Stimulated activated naive CD4-positive, alpha-beta T cell treated with Interleukin-2 at 50 U/mL for 16 hours (primary cell): ENCODE measurements around the gene PEX3.
"Not testable (repeated sequence)": the region's sequence is repeated elsewhere in the genome, so short reads cannot be mapped to it uniquely, and the experiment has no call there.

Source experiments
- DNase-seq: peaks from one replicate; lab custom pipeline; 2025; lab: John Stamatoyannopoulos, UW

Gene PEX3

DNA sequence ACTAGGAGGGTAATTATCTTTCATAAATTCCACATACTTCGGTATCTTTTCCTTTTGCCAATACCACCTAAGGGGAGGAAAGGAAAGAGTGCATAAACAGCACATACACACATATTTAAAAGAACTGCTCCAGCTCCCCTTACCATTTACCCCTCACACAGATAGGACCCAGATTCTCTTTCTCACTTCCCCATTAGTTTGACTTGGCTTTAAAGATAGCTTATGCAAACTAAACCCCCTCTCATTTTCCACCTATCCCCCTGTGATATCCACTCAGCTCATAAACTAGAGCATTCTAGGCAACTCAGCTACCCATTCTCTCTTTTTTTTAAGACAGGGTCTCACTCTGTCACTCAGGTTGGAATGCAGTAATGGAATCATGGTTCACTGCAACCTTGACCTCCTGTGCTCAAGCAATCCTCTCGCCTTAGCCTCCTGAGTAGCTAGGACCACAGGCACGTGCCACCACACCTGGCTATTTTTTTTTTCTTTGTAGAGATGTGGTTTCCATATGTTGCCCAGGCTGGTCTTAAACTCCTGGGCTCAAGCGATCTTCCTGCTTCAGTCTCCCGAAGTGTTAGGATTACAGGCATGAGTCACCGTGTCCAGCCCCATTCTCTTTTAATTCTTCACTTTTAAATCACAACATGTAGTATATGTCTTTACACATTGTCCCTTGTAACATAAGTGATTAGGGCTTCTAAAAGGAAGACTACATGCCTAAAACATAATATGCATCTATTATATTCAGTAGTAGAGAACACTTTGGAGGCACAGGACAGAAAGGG, 56.9 kb downstream of the PEX3 start:
- DNase-seq, result no peak

DNA sequence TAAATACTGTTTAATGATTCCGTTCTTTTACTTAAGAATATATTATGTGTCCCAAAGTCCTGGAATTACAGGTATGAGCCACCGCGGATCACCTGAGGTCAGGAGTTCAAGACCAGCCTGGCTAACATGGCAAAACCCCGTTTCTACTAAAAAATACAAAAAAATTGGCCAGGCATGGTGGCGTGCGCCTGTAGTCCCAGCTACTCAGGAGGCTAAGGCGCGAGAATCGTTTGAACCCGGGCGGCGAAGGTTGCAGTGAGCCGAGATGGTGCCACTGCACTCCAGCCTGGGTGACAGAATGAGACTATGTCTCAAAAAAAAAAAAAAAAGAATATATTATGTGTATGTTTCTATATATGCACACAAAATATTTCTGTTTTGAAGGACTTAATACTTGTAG, 59.7 kb downstream of the PEX3 start:
- not testable (repeated sequence) for DNase-seq

DNA sequence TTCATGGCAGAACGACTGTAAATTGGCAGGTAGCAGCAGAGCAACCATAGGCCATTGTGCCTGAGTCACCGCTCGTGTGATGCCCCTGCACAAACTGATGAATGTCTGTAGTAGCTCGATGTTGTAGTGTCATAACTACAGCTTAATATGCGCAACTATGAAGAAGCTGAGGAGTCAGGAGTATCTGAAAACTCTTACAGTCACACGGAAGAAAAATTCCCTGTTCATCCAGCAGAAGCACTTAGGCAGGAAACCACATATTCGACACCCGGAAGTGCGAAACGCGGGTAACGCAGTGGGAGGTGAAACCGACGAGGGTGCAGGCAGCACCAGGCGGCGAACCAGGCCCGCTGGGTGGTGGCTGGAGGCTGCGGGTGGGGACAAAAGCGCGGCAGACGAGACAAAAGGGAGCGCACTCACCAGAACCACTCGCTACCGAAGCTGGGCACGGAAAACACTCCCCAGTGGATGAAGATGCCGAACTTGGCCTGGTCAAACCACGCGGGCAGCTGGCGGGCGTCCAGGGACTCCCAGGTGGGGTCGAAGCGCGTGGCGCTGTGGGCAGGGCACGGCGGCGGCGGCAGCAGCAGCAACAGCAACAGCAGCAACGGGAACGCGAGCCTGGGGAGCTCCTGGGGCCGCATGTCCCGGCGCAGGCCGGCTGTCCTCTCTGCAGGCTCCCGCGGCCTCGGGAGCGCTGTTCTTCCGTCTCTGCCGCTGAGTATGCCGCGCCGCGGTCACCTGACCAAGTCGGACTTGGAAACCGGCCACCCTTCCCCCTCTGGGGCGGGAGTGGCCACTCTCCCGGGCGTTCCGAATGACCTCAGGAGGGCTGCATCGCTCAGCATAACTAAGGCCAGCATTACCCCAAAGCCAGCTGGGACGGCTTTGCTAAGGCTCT, 60.6 kb downstream of the PEX3 start, which contains the start of gene FUCA2:
Gene FUCA2, minus strand, starts transcription at position 730 of the 901 bp plus-strand sequence. Its CDS starts 86 bp downstream, at position 644.
- peak; percentile 68 for DNase-seq

DNA sequence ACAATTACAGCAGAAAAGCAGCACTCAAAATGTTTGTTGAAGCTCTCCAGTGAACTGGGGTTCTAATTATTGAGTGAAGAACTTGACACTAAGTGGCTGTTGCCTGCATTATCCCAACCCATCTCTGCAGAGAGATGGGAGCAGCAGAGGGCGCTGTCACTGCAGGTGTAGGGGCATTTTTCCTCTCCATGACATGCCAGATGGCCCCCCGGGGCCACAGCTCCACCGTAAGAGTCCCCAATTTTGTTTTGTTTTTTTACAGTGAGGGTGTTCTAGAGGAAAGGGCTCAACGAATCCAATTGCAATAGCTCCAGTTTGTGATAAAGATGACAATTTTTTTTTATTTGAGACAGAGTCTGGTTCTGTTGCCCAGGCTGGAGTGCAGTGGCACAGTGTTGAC, 62.8 kb downstream of the PEX3 start:
- peak; percentile 25 for DNase-seq

DNA sequence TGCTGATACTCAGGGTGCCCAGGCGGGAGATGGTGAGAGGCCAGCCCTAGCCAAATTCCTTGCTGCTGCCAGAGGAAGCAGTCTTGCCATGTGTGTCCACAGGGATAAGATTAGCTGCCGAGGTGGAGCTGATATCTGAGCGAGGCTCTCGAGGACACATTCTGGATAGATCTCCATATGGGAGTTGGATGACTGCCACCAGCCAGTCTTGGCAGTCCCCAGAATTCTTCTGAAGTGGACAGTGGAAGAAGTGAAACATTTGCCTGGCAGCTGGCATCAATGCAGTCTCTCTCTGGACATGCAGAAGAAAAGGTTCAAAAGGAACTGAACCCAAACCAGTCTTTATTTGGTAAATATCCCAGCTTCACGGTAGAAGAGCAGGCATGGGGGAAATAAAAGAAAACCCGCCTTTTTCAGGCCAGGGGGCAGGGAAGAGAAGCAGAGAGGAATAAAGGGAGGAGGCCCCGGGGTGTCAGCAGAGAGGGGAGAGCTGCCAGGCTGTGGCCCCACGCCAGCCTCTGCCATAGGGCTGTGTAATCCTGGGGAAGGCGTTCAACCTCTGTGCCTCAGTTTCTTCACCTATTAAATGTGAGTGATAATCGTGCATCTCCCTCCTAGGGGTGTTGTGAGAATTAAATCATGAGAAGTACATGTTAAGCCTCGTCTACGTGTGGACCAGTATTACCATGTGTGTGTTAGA, 64.6 kb downstream of the PEX3 start:
- no peak for DNase-seq

DNA sequence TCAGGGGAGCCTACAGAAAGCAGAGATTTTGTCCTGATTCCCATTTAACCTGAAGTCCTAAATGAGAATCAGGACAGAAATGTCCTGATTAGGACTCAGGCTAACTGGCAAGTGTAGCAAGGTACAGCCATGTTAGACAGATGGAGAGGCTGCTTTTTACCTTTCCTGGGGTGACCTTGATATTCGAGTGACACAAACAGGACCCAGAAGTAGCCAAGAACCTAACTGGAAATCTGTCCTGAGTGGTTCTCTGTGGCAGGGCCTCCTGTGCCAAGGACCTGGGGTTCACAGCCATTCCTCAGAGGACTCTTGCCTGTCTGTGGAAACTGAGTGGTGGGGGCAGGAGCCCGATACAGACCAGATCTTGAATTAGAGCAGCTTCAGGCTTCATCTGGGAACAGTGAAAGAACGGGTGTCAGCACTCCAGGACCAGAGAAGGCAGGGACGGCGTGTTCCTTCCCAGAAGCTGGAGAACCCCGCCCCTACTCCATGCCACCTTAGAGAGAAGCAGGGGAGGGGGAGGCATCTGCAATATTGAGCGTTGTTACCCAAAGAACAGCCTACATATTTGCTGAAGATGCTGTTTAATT, 65.3 kb downstream of the PEX3 start:
- no peak for DNase-seq

DNA sequence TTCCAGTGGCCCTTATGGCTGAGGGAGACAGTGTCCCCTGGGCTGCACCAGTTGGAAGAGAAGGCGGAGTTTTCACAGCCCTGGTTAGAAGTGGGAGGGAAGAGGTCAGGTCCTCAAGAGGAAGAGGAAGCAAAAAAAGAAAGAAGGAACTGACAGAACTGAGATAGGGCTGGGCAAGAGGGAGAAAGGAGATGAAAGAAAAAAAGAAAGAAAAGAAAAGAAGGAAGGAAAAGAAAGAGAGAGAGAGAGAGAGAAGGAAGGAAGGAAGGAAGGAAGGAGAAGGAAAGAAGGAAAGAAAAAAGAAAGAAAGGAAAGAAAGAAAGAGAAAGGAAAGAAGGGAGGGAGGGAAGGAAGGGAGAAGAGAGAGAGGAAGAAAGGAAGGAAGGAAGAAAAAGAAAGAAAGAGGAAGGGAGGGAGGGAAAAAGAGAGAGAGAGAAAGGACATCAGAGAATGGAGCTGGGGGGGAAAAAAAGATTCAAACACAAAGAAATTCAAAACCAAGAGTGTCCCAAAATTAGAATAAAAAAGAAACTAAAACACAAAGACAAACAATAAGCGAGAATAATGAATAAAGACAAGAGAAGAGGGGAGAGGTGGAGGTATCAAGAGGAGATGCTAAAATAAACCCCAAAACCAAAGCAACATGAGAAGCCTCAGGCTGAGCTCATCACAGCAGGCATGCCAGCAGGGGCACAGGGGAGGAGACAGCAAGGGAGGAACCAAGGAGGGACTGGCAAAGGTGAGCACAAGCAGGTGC, 66.3 kb downstream of the PEX3 start:
- DNase-seq, result no peak

DNA sequence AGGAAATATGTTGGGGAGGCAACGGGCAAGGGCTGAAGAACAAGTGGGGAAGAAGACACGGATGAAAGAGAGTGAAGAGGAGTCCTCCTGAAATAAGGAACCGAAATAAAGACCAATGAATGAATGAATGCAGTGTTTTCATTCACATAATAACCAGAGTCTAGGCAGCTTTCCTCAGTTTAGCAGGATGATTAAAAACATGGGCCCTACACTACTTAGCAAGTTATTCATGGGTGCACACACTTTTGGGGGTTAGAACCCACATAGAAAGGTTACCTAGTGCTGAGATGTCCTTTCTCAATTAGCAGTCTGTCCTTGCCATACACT, 66.8 kb downstream of the PEX3 start:
- DNase-seq, result no peak

DNA sequence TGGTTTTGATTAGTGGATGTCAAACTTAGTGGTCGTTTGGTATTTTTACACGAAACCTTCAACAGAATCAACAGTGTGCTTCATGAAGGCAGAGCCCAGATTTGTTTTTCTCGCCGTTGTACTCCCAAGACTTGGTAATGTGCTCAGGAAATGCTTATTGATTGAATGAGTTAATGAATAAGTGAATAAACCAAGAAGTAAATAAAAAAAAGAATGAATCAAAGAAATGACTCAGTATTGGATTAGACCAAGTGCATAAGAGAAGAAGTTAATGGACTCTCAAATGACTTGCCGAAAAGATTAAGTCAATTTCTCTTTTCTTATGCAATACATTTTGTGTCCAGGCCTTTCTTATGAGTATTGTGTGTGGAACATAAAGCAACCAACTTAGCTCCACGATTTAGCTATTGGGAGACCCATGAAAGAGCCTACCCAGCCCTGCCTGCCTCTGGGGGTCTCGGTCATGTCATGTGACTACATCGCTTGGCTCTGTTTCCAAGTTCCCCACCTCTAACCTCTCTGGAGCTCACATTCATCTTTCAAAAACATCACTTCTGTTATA, 71.5 kb downstream of the PEX3 start:
- DNase-seq, result no peak

DNA sequence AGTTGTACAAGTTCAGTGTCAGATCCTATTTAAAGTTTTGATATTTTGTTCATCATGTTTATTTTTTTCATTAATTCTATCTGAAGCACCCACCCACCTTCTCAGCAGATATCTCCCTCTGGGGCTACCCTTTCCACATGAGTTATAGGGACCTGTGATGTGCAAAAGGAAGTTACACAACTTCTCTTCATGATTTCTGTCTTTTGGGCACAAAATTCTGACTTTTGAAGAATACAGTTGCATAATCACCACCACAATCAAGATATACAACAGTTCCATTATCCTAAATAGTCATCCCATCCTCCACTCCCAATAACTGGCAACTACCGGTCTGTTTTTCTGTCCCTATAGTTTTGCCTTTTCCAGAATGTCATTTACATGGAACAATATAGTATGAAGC, 74.8 kb downstream of the PEX3 start:
- no peak for DNase-seq

DNA sequence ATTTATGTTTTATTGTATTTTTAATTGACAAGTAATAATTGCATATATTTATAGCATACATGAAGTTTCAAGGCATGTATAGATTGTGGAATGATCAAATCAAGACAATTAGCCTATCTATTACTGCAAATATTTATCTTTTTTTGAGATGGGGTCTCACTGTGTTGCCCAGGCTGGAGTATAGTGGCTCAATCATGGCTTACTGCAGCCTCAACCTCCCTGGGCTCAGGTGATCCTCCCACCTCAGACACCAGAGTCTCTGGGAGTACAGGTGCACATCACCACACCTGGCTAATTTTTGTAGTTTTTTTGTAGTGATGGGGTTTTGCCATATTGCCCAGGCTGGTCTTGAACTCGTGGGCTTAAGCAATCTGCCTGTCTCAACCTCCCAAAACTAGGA, 77.1 kb downstream of the PEX3 start:
- DNase-seq, result no peak

DNA sequence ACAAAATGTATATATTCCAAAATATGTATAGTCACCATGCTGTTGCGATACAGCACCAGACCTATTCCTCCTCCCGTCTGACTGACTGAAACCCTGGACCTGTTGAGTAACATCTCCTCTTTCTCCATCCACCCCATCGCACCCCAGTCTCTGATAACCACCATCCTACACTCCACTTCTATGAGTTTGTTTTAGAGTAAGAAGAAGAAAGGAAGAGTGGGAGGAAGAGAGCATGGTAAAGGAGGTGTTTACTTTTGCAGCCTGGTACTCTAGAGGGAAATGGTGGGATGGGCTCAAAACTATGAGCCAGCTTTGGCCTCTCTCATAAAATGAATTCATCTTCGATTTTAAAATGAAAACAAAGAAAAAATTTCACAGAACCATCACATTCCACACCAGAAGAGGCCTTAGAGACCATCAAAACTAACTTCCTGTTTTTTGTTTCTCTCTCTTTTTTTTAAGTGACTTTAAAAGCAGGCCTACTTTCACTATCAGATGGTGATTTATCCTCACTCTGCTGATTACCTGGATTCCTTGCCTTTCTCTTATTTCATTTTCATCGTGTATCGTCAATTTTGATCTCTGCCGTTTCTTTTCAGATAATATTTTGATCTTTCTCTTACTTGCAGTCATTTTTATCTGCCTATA, 77.7 kb downstream of the PEX3 start:
- DNase-seq, result no peak

DNA sequence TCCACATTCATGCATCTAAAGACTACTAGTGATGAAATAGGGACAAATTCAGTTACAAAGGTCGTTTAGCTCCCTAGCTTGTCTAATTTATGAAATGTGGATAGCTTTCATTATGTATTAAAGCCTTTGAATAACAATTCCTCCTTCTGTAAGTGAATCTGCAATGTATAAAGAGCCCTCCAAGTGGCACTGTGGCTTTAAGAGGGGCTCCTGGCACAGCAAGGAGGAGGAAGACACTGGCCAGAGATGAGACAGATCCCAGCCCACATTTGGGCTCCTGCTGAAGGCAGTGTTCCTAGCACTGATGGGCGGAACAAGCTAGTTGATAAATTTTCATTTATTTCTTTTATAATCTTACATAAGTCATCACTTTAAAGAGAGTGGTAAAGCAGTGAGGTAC, 78.5 kb downstream of the PEX3 start:
- no peak for DNase-seq

DNA sequence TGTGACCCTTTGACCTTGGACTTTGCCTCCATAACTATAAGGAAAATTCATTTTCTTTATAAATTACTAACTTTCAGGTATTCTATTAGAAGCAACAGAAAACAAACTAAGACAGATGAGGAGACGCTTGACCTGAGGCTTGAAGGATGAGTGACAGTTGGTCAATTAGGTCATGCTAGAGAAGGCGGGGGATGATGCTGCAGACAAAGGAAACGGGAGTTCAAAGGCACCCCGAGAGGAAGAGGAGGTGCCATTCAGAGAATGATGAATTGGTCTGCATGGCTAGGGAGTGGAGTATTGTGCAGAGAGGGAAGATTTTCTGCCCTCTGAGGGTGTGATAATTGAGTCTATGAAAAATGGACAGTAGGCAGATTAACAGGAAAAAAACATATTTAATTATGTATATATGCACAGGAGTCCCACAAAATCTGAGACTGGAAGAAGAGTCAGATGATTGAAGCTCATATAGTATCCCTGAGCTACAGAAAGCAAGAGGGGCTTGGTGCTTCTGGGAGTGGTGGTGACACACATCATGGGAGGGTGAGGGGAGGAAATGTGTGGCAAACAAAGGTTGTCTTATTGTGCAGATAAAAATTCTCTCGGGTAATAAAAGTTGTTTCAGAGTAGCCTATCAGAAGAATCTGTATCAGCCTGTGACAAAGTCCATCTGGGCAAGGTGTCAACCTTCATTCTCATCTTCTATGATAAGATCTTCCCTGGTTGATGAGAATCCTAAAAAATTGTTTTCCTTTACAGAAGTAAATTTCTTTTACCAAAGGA, 81.3 kb downstream of the PEX3 start:
- no peak for DNase-seq

DNA sequence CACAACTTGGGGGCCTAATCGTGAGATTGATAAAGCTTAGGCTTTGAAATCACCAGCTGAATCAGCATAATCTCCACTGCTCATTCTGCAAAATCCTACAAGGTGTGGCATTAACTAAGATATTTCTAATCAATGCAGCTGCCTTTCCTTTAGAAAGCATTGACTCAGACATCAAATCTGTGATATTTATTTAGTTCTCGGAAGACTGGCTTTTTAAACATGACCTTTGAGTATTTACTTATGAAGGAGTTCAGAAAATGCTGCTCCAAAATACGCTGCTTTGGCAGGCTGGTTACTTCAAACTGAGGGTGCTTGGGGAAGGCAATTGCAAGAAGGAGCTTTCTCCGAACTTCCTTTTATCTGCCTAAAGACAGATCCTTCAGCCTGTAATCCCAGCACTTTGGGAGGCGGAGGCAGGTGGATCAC, 84.6 kb downstream of the PEX3 start:
- DNase-seq, result no peak

DNA sequence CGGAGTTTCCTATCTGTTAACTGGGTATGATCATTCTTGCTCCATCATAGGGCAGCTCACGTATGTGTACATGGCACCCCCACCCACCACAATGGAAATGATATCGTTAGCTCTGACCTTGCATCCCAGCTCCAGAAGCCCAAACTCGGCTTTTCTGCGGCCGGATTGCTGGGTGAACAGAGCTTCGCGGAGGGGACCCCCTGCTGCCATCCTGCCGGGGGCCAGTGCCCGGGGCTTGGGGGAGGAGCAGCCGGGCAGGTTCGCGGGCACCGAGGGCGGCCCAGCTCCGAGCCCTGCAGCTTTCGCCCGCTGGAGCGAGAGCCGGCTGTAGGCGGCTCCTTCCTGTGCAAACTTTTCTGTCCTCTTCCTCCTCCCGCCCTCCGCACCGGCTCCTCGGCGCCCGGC, 85.9 kb downstream of the PEX3 start:
- DNase-seq, result peak; percentile 63

DNA sequence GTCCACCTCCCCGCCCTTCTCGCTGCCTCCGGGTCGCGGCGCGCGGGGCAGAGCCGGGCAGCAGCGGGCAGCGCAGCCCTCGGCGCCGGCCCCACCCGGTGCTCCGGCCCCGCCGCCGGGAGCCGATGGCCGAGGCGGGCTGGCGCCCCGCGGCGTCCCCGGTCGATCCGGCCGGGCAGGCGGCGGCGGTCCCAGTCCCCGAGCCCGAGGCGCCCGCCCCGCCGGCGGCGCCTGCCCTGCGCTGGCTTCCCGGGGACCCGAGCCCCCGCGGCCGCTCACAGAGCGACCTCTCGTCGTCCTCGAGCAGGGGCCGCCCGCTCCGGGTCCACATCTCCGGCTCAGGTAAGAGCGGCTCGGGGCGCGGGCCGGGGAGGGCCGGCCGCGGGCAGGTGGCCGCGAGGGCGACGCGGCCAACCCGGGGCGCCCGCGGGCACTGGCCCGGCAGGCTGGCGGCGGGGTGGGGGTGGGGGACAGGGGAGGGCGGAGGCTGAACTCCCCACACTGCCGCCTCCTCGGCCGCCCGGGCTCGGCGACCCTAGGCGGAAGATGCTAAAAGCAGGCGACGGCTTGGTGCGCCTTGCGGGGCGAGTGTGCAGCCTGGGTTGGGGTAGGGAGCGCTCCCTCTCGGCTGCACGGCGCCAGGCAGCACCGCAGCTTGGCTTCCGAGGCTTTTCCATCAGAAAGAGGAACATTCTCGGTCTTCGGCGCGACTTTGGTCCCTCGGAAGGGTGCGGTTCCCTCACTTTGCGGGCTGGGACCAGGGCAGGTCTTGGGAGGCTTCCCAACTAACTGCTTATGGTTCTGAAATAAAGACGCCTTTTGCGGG, 86.5 kb downstream of the PEX3 start:
- peak; percentile 59 for DNase-seq

DNA sequence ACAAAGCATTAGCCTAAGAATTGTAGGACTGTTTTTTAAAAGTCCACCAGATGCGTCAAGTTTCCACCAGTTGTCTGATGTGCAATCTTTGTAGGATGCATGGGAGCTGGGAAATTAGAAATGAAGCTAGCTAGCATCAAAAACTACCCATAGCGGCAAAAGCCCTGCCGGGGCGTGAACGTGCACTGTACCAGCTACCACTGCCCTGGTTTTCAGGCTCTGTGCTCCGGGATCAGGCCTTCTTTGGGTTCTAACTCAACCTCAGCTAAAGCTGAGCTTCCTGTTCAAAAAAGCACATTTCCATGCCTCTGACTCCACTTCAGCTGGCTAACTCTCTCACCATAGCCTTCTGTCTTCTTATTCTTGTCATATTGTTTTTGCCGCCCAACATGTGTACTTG, 87.8 kb downstream of the PEX3 start:
- DNase-seq, result peak; percentile 10

DNA sequence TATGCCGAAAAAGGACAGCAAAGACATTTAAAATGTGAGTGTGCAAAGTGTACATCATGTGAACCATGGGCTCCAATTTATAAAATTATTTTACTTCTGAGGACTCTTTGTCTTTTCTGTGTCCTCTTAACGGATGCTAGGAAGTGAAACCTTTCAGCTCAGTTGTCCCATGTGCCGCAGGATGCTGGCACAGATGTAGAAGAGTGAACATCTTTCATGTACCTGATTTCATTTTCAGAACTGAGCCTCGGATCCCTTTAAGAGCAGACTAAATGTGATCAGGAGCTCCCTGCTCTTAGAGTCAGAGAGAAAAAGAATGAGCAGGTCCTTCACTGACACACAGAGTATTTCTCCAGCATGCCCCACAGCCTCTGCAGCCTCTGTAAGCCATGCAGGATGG, 88.5 kb downstream of the PEX3 start:
- DNase-seq, result no peak
